Uterus (tissue), 4 donors: ENCODE data around the gene GLRA3. TPM values are rescaled to one million over a fixed set of nuclear protein-coding genes. Genes with fewer than 3 reads are reported as not detected.
A peak's percentile ranks its signal among the peaks of the same experiment; 100 is the strongest.

Experiments
- DNase-seq, 2 donors: peaks; one replicate each; pipeline ENCODE4 v3.0.0-alpha.2; 2019 to 2020
- H3K27ac ChIP-seq, 2 donors: fragments of 200-600 bp; sonication (generic); 1 replicate in 1 of 2; 2 replicates in 1 of 2; pipeline ENCODE4 v1.5.1; 2016 to 2018
- H3K27me3 ChIP-seq, 2 donors: fragments of 200-600 bp; sonication (generic); one replicate each; pipeline ENCODE4 v1.5.1; 2018 to 2019; ENCODE audit warnings: control low read depth in 1 of 2
- H3K36me3 ChIP-seq, 2 donors: fragments of 200-600 bp; sonication (generic); one replicate each; pipeline ENCODE4 v1.5.1; 2019; ENCODE audit warnings: control low read depth in 1 of 2
- H3K4me1 ChIP-seq, 2 donors: fragments of 200-600 bp; sonication (generic); one replicate each; pipeline ENCODE4 v1.5.1; 2018 to 2019; ENCODE audit warnings: control low read depth in 1 of 2
- H3K4me3 ChIP-seq, 2 donors: fragments of 200-600 bp; sonication (generic); 1 replicate in 1 of 2; 2 replicates in 1 of 2; pipeline ENCODE4 v1.5.1; 2018 to 2019; ENCODE audit warnings: mild to moderate bottlenecking in 1 of 2
- H3K9me3 ChIP-seq, 2 donors: fragments of 200-600 bp; sonication (generic); one replicate each; pipeline ENCODE4 v1.5.1; 2019; ENCODE audit warnings: control low read depth in 1 of 2
- CTCF ChIP-seq, 4 experiments: fragments of 200-600 bp in 2 of 4; fragments of 450-650 bp in 2 of 4; sonication (generic) in 2 of 4; IDR thresholded peaks; one replicate each; pipeline ENCODE4 v1.5.1; 2016 to 2019; ENCODE audit warnings: antibody characterized with exemption in 4 of 4, mild to moderate bottlenecking in 2 of 4, moderate library complexity in 1 of 4
- POLR2A ChIP-seq, 2 donors: fragments of 450-650 bp; IDR thresholded peaks; one replicate each; pipeline ENCODE4 v1.6.1; 2016; ENCODE audit warnings: antibody characterized with exemption in 2 of 2, mild to moderate bottlenecking in 1 of 2, moderate library complexity in 1 of 2
- intact Hi-C: fragments of 100-400 bp; cut with DNase I; formaldehyde crosslinking; loops from one replicate; pipeline ENCODE4 v1.15.1; 2023; ENCODE audit warnings: low total_unique reads
- total RNA-seq, 4 donors: library from RNA; depleted of rRNA in 3 of 4; stranded (reverse); fragments of >200 nt in 3 of 4; gene quantifications; one replicate each; pipeline versions ENCODE4 v1.1.0 to v1.2.4, GENCODE V29; 2014 to 2023
- donor health status: DM: yes; HTN: yes; CAD: no.

GLRA3 gene
- total RNA-seq, 4 donors from 2014 or later: 0.09 to 0.41 TPM; not detected in 2

GRCh38 chr4:174673865-174674264 lies 155.2 kb downstream of the GLRA3 start:
- no peaks in the 10 kb centered on the region for H3K36me3 ChIP-seq

GRCh38 chr4:174672276-174672675 lies 156.8 kb downstream of the GLRA3 start:
- Histone ChIP-seq H3K36me3 (no peaks in the 10 kb centered on the region), H3K4me1 (no peaks in the 10 kb centered on the region), H3K27ac (no peak overlapping the region), H3K9me3 (no peaks in the 10 kb centered on the region), H3K27me3 (no peaks in the 10 kb centered on the region), H3K4me3 (no peak overlapping the region)
- DNase-seq: no peak
- TF ChIP-seq CTCF (IDR thresholded peaks at IDR 0.05): no peak
- TF ChIP-seq POLR2A (IDR thresholded peaks at IDR 0.05): no peak
- intact Hi-C loops: no loop called here

More at GRCh38 chr4:174673865-174674264, 155.2 kb downstream of the GLRA3 start:
- no peak for DNase-seq
- TF ChIP-seq CTCF (IDR thresholded peaks at IDR 0.05) (no peak), POLR2A (IDR thresholded peaks at IDR 0.05) (no peak)
- intact Hi-C loops: no loop called here
- no peaks in the 10 kb centered on the region for H3K9me3 ChIP-seq
- H3K27me3 ChIP-seq: no peaks in the 10 kb centered on the region
- H3K27ac ChIP-seq: no peak overlapping the region
- no peak overlapping the region for H3K4me3 ChIP-seq
- no peaks in the 10 kb centered on the region for H3K4me1 ChIP-seq

- intact Hi-C loops: no loop called here
- no peak for DNase-seq
- Histone ChIP-seq H3K4me3 (no peak overlapping the region), H3K9me3 (no peaks in the 10 kb centered on the region), H3K4me1 (no peaks in the 10 kb centered on the region), H3K27ac (peak overlapping the region; percentile 28 to 38), H3K27me3 (no peaks in the 10 kb centered on the region), H3K36me3 (no peaks in the 10 kb centered on the region)
- no peak for TF ChIP-seq POLR2A (IDR thresholded peaks at IDR 0.05)
- TF ChIP-seq CTCF (IDR thresholded peaks at IDR 0.05): no peak
These were observed 159.8 kb downstream of the GLRA3 start for GRCh38 chr4:174669270-174669669.

DNA sequence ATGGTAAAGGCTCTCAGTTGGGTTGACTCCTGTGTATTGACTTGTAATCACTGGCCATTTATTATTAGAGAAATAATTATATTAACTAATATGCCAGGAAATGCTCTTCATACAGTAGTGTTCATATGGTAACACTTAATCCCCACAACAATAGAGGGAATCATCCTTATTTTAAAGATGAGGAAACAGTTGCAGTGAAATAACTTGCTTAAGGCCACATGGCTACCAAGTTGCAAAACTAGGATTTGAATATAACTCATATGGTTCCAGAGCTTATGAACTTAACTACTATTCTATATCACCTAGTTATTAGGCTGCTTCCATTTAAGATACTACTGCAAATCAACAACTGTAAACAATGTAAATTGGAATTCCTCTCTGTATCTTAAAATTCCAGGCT lies 163.2 kb downstream of the GLRA3 start:
- H3K27ac ChIP-seq: no peak overlapping the region
- TF ChIP-seq POLR2A (IDR thresholded peaks at IDR 0.05) (no peak), CTCF (IDR thresholded peaks at IDR 0.05) (no peak)
- H3K4me1 ChIP-seq: no peaks in the 10 kb centered on the region
- H3K27me3 ChIP-seq: no peaks in the 10 kb centered on the region
- intact Hi-C loops: no loop called here
- H3K36me3 ChIP-seq: no peaks in the 10 kb centered on the region
- no peak overlapping the region for H3K4me3 ChIP-seq
- no peak for DNase-seq
- H3K9me3 ChIP-seq: no peaks in the 10 kb centered on the region

GRCh38 chr4:174663216-174663615 lies 165.8 kb downstream of the GLRA3 start:
- no peak overlapping the region for H3K4me3 ChIP-seq
- no peaks in the 10 kb centered on the region for H3K9me3 ChIP-seq
- no peak for DNase-seq
- intact Hi-C loops: no loop called here
- no peaks in the 10 kb centered on the region for H3K27me3 ChIP-seq
- no peaks in the 10 kb centered on the region for H3K4me1 ChIP-seq
- H3K27ac ChIP-seq: no peak overlapping the region
- TF ChIP-seq CTCF (IDR thresholded peaks at IDR 0.05) (no peak), POLR2A (IDR thresholded peaks at IDR 0.05) (no peak)
- no peaks in the 10 kb centered on the region for H3K36me3 ChIP-seq
